Neural cell (in vitro differentiated cells): ENCODE results near the gene SCARB2.

Source experiments
- EP300 ChIP-seq: fragments of 450-650 bp; conservative IDR thresholded peaks from 2 replicates; pipeline ENCODE4 v1.6.1; 2014; ENCODE audit warnings: antibody characterized with exemption, mild to moderate bottlenecking, moderate library complexity; ENCODE audit not compliant: poor library complexity, severe bottlenecking
- EZH2 ChIP-seq: fragments of 200-600, 300-800 bp; shearing (Covaris generic), sonication (generic); IDR thresholded peaks from 2 replicates; pipeline ENCODE4 v1.6.1; 2014; ENCODE audit warnings: antibody characterized with exemption, low read length, borderline replicate concordance, mild to moderate bottlenecking; ENCODE audit not compliant: insufficient read depth, poor library complexity, severe bottlenecking
- POLR2AphosphoS5 ChIP-seq: IDR thresholded peaks from 2 replicates; pipeline ENCODE4 v1.6.1; 2012
- RAD21 ChIP-seq: fragments of 450-650 bp; conservative IDR thresholded peaks from 2 replicates; pipeline ENCODE4 v1.6.1; 2014; ENCODE audit warnings: antibody characterized with exemption, mild to moderate bottlenecking, moderate library complexity
- REST ChIP-seq: IDR thresholded peaks from 2 replicates; pipeline ENCODE4 v1.6.1; 2012; ENCODE audit warnings: borderline replicate concordance
- SMC3 ChIP-seq: fragments of 450-650 bp; conservative IDR thresholded peaks from 2 replicates; pipeline ENCODE4 v1.6.1; 2014; ENCODE audit warnings: antibody characterized with exemption, mild to moderate bottlenecking, moderate library complexity; ENCODE audit not compliant: poor library complexity
- TF ChIP-seq, protein P1 (sequence below): fragments of 450-650 bp; IDR thresholded peaks from 2 replicates; pipeline ENCODE4 v1.5.1; 2014; ENCODE audit warnings: antibody characterized with exemption, mild to moderate bottlenecking, moderate library complexity; ENCODE audit not compliant: poor library complexity, severe bottlenecking

- no peak for TF ChIP-seq POLR2AphosphoS5
- TF ChIP-seq, protein P1, sequence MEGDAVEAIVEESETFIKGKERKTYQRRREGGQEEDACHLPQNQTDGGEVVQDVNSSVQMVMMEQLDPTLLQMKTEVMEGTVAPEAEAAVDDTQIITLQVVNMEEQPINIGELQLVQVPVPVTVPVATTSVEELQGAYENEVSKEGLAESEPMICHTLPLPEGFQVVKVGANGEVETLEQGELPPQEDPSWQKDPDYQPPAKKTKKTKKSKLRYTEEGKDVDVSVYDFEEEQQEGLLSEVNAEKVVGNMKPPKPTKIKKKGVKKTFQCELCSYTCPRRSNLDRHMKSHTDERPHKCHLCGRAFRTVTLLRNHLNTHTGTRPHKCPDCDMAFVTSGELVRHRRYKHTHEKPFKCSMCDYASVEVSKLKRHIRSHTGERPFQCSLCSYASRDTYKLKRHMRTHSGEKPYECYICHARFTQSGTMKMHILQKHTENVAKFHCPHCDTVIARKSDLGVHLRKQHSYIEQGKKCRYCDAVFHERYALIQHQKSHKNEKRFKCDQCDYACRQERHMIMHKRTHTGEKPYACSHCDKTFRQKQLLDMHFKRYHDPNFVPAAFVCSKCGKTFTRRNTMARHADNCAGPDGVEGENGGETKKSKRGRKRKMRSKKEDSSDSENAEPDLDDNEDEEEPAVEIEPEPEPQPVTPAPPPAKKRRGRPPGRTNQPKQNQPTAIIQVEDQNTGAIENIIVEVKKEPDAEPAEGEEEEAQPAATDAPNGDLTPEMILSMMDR: no peak
- TF ChIP-seq EP300: no peak
- TF ChIP-seq EZH2: no peak
- TF ChIP-seq REST: no peak
- no peak for TF ChIP-seq RAD21
- TF ChIP-seq SMC3: no peak
These were observed 96.1 kb downstream of the SCARB2 start for GRCh38 chr4:76117536-76117935.
